Kidney (tissue), 14 donors: ENCODE data around the gene CIT. TPM values are rescaled to one million over a fixed set of nuclear protein-coding genes. Genes with fewer than 3 reads are reported as not detected.

Source experiments
- DNase-seq, 5 donors: peaks; one replicate each; pipeline ENCODE4 v3.0.0-alpha.2; 2013 to 2020
- FAIRE-seq: peaks from 2 replicates; lab custom pipeline; 2012; peaks lifted over from hg19 to GRCh38; lab: Jason Lieb, UNC
- H3K27ac ChIP-seq, 2 donors: one replicate each; pipeline ENCODE4 v1.7.0; 2013; ENCODE audit warnings: low read depth in 2 of 2, low read length in 2 of 2, inconsistent platforms in 1 of 2
- H3K27me3 ChIP-seq: one replicate; pipeline ENCODE4 v1.7.1; 2013; ENCODE audit warnings: low read length, inconsistent platforms; ENCODE audit not compliant: control insufficient read depth, insufficient read depth
- H3K36me3 ChIP-seq, 3 donors: one replicate each; pipeline versions ENCODE4 v1.7.0 to v1.7.1; 2013; ENCODE audit warnings: low read length in 3 of 3, control low read depth in 1 of 3, inconsistent platforms in 1 of 3; ENCODE audit not compliant: insufficient read depth in 3 of 3, control insufficient read depth in 2 of 3
- H3K4me1 ChIP-seq, 3 donors: one replicate each; pipeline versions ENCODE4 v1.7.0 to v1.7.1; 2013; ENCODE audit warnings: low read length in 3 of 3, inconsistent platforms in 1 of 3, low read depth in 1 of 3; ENCODE audit not compliant: control insufficient read depth in 2 of 3, insufficient read depth in 2 of 3
- H3K4me3 ChIP-seq, 3 donors: one replicate each; pipeline versions ENCODE4 v1.7.0 to v1.8.1; 2013; ENCODE audit warnings: low read length in 3 of 3, control low read depth in 1 of 3, inconsistent platforms in 1 of 3
- H3K9ac ChIP-seq, 3 donors: one replicate each; pipeline versions ENCODE4 v1.7.0 to v1.7.1; 2013; ENCODE audit warnings: low read length in 3 of 3, control low read depth in 1 of 3, inconsistent platforms in 1 of 3
- H3K9me3 ChIP-seq, 3 donors: one replicate each; pipeline versions ENCODE4 v1.7.0 to v1.7.1; 2013; ENCODE audit warnings: low read length in 3 of 3, control low read depth in 1 of 3, inconsistent platforms in 1 of 3; ENCODE audit not compliant: control insufficient read depth in 2 of 3, insufficient read depth in 1 of 3
- CTCF ChIP-seq: IDR thresholded peaks from 3 replicates; pipeline ENCODE4 v1.5.1; 2012; ENCODE audit warnings: mild to moderate bottlenecking, moderate library complexity, borderline replicate concordance; ENCODE audit not compliant: insufficient read depth; ENCODE audit errors: extremely low read depth
- intact Hi-C: fragments of 100-400 bp; cut with DNase I; formaldehyde crosslinking; loops from one replicate; pipeline ENCODE4 v1.11.1; 2022
- polyA plus RNA-seq: library from polyadenylated mRNA; stranded (reverse); fragments of 350-450 nt; fragmentation: Illumina TruSeq; extraction: RNeasy Lipid Tissue Mini Kit (QIAGEN cat#74804); gene quantifications from one replicate; pipeline ENCODE4 v1.2.3, GENCODE V29; 2014; ENCODE audit warnings: low read depth, low replicate concordance; ENCODE audit not compliant: insufficient read depth
- total RNA-seq: library from RNA; stranded (reverse); fragmentation: NEBNext Ultra II Directional; extraction: Animal tissue kit (Norgen Biotek cat#: 25700); gene quantifications from one replicate; pipeline ENCODE4 v1.2.1, GENCODE V29; 2021
- donor health status: control.
- donor health status: control.
- donor health status: control.
- donor health status: control.
- donor health status: control.
- donor health status: DM: yes; HTN: yes; CAD: no.
- donor health status: Normal renal cell carcinoma (clear cell type).

The CIT gene
- total and polyA plus RNA-seq, 2 donors from 2014 or later: 3.0 to 81.6 TPM

- H3K4me3 ChIP-seq: no peak overlapping the region
- FAIRE-seq (no peak), DNase-seq (no peak)
- H3K27ac ChIP-seq: no peak overlapping the region
- peaks cover 0 to 3% (median 2%) of the 10 kb centered on the region in 3 donors for H3K36me3 ChIP-seq
- no peak for TF ChIP-seq CTCF
- H3K9me3 ChIP-seq: no peaks in the 10 kb centered on the region
- no peaks in the 10 kb centered on the region for H3K4me1 ChIP-seq
- no peak overlapping the region for H3K9ac ChIP-seq
- intact Hi-C loops: no loop called here
- no peaks in the 10 kb centered on the region for H3K27me3 ChIP-seq
These were observed 104.7 kb downstream of the CIT start for GRCh38 chr12:119772431-119772830.

- H3K36me3 ChIP-seq: peaks cover 0 to 3% (median 2%) of the 10 kb centered on the region in 3 donors
- no peak for TF ChIP-seq CTCF
- H3K27me3 ChIP-seq: no peaks in the 10 kb centered on the region
- H3K4me1 ChIP-seq: no peaks in the 10 kb centered on the region
- no peak overlapping the region for H3K4me3 ChIP-seq
- no peak for DNase-seq
- no peak overlapping the region for H3K9ac ChIP-seq
- intact Hi-C loops: no loop called here
- no peaks in the 10 kb centered on the region for H3K9me3 ChIP-seq
- FAIRE-seq: no peak
- no peak overlapping the region for H3K27ac ChIP-seq
These were observed 107.0 kb downstream of the CIT start for GRCh38 chr12:119770146-119770545.

- Histone ChIP-seq H3K4me1 (no peaks in the 10 kb centered on the region), H3K4me3 (no peak overlapping the region), H3K36me3 (peaks cover 0 to 4% (median 2%) of the 10 kb centered on the region in 3 donors), H3K27ac (no peak overlapping the region), H3K27me3 (no peaks in the 10 kb centered on the region), H3K9me3 (no peaks in the 10 kb centered on the region), H3K9ac (no peak overlapping the region)
- FAIRE-seq: no peak
- no peak for TF ChIP-seq CTCF
- DNase-seq: no peak
- intact Hi-C loops: no loop called here
These were observed 114.5 kb downstream of the CIT start for GRCh38 chr12:119762619-119763018.

GRCh38 chr12:119758722-119759121, 118.4 kb downstream of the CIT start:
- H3K27ac ChIP-seq: no peak overlapping the region
- FAIRE-seq: no peak
- TF ChIP-seq CTCF: no peak

More at GRCh38 chr12:119758722-119759121, 118.4 kb downstream of the CIT start:
- no peak for DNase-seq
- H3K4me3 ChIP-seq: no peak overlapping the region
- no peaks in the 10 kb centered on the region for H3K27me3 ChIP-seq
- intact Hi-C loops: no loop called here
- no peaks in the 10 kb centered on the region for H3K9me3 ChIP-seq
- no peak overlapping the region for H3K9ac ChIP-seq
- no peaks in the 10 kb centered on the region for H3K4me1 ChIP-seq
- H3K36me3 ChIP-seq: peaks cover 0 to 4% (median 2%) of the 10 kb centered on the region in 3 donors
